ENCODE measurements around the gene BCHE. TPM values are rescaled to one million over a fixed set of nuclear protein-coding genes. Genes with fewer than 3 reads are reported as not detected.

Gene BCHE
- total RNA-seq = 38.1 TPM

GRCh38 chr3:165837058-165837525, at the start of gene BCHE:
Gene BCHE (minus strand): TSS chr3:165837423. CDS start chr3:165831033, 6,390 bp downstream.

All from diencephalon (tissue), 1 donor.